HG03571 (cell line): ENCODE measurements around the gene COG4.

ENCODE experiments used
- ATAC-seq: cut with Tn5 transposase; IDR thresholded peaks from one replicate; pipeline ENCODE4 v1.9.1; 2021; ENCODE audit not compliant: unreplicated experiment

The COG4 gene

GRCh38 chr16:70480127-70481105, 42.9 kb downstream of the COG4 start:
- ATAC-seq: no peak

- ATAC-seq: no peak
These were observed 44.4 kb downstream of the COG4 start for GRCh38 chr16:70478912-70479341.

- ATAC-seq: no peak
These were observed 45.2 kb downstream of the COG4 start for GRCh38 chr16:70478169-70478568.

- peak; percentile 87 for ATAC-seq
These were observed 46.9 kb downstream of the COG4 start for GRCh38 chr16:70476272-70477020.

GRCh38 chr16:70475054-70475871, 48.1 kb downstream of the COG4 start:
- ATAC-seq: no peak

GRCh38 chr16:70474320-70475053, 48.9 kb downstream of the COG4 start:
- ATAC-seq: no peak

GRCh38 chr16:70473446-70474319, 49.7 kb downstream of the COG4 start:
- ATAC-seq: no peak

- ATAC-seq: no peak
These were observed 50.4 kb downstream of the COG4 start for GRCh38 chr16:70472786-70473433.

GRCh38 chr16:70470927-70471341, 52.4 kb downstream of the COG4 start:
- ATAC-seq: no peak

- no peak for ATAC-seq
These were observed 53.0 kb downstream of the COG4 start for GRCh38 chr16:70470141-70470926.

GRCh38 chr16:70468776-70469525, 54.4 kb downstream of the COG4 start:
- ATAC-seq: no peak

GRCh38 chr16:70467608-70468007, 55.7 kb downstream of the COG4 start:
- ATAC-seq: no peak

- ATAC-seq: no peak
These were observed 56.2 kb downstream of the COG4 start for GRCh38 chr16:70467113-70467512.

- ATAC-seq: no peak
These were observed 56.6 kb downstream of the COG4 start for GRCh38 chr16:70466805-70467076.

- no peak for ATAC-seq
These were observed 57.2 kb downstream of the COG4 start for GRCh38 chr16:70465999-70466804.

- ATAC-seq: no peak
These were observed 60.1 kb downstream of the COG4 start for GRCh38 chr16:70463235-70463634.

GRCh38 chr16:70460737-70461261, 62.6 kb downstream of the COG4 start:
- no peak for ATAC-seq
